Ascending aorta (tissue), 2 donors: Measurements from ENCODE around the gene CHRNA4. TPM values are rescaled to one million over a fixed set of nuclear protein-coding genes. Genes with fewer than 3 reads are reported as not detected.

ENCODE experiments used
- DNase-seq, 2 donors: peaks; one replicate each; pipeline ENCODE4 v3.0.0-alpha.2; 2019; ENCODE audit warnings: low spot score in 2 of 2
- H3K27ac ChIP-seq, 2 donors: fragments of 200-600 bp; sonication (generic); one replicate each; pipeline ENCODE4 v1.5.1; 2016 to 2017; ENCODE audit warnings: mild to moderate bottlenecking in 1 of 2
- H3K27me3 ChIP-seq: fragments of 200-600 bp; sonication (generic); one replicate; pipeline ENCODE4 v1.5.1; 2017
- H3K36me3 ChIP-seq, 2 donors: fragments of 200-600 bp; sonication (generic); one replicate each; pipeline ENCODE4 v1.5.1; 2016
- H3K4me1 ChIP-seq, 2 donors: fragments of 200-600 bp; sonication (generic); one replicate each; pipeline ENCODE4 v1.5.1; 2016 to 2017; ENCODE audit warnings: mild to moderate bottlenecking in 1 of 2
- H3K4me3 ChIP-seq, 2 donors: fragments of 200-600 bp; sonication (generic); one replicate each; pipeline ENCODE4 v1.5.1; 2016 to 2017; ENCODE audit warnings: mild to moderate bottlenecking in 1 of 2
- H3K9me3 ChIP-seq, 2 donors: fragments of 200-600 bp; sonication (generic); one replicate each; pipeline ENCODE4 v1.5.1; 2016
- intact Hi-C: fragments of 100-400 bp; cut with DNase I; formaldehyde crosslinking; loops from one replicate; pipeline ENCODE4 v1.15.1; 2023
- total RNA-seq: library from RNA; depleted of rRNA; stranded (reverse); fragments of >200 nt; gene quantifications from one replicate; pipeline ENCODE4 v1.1.0, GENCODE V29; 2016
- TF ChIP-seq, protein P1 (sequence below), 3 experiments: fragments of 200-600 bp in 2 of 3; fragments of 450-650 bp in 1 of 3; sonication (generic) in 2 of 3; IDR thresholded peaks; one replicate each; pipeline ENCODE4 v1.5.1; 2016 to 2019; ENCODE audit warnings: antibody characterized with exemption in 3 of 3, mild to moderate bottlenecking in 1 of 3, moderate library complexity in 1 of 3

CHRNA4 gene
- total RNA-seq, 1 donor from 2014 or later, result not detected

DNA sequence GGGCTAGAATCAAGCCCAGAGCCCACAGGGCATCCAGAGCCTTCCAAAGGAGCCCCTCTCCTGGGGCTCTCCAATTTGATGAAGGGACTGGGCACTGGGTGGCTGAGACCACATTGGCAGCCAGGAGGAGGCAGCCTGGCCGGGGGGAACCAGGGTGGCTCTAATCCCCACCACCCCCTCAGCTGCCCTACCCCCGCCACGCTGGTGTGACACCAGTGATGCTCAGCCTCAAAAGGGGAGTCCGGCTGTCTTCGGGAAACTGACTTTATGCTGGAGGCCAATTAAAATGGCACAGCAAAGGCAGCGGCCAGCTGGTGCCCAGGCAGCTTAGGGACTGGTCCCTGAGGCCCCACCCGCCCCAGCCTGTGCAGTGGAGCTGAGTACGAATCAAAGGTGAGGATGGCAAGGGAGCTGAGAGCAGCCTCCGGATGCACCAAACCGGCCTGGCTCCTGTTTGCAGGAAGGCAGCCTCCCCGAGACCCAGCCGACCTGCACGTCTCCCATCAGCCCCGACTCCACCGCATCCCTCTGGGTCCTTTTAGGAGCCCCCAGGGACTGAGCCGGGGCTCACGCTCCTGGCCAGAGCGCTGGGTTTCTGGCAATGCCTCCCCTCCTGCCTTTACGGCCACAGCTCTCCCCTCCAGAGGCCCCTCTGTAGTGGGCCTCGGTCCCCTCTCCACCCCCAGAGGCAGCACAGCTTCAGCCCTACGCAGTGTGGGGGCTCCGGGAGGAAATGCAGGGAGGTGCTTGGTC, 28.5 kb downstream of the CHRNA4 start:
- Histone ChIP-seq H3K9me3 (no peaks in the 10 kb centered on the region), H3K36me3 (no peaks in the 10 kb centered on the region), H3K4me3 (no peak overlapping the region), H3K27ac (no peak overlapping the region), H3K4me1 (no peaks in the 10 kb centered on the region), H3K27me3 (no peaks in the 10 kb centered on the region)
- intact Hi-C loops, result no loop called here
- no peak for DNase-seq
- TF ChIP-seq, protein P1, sequence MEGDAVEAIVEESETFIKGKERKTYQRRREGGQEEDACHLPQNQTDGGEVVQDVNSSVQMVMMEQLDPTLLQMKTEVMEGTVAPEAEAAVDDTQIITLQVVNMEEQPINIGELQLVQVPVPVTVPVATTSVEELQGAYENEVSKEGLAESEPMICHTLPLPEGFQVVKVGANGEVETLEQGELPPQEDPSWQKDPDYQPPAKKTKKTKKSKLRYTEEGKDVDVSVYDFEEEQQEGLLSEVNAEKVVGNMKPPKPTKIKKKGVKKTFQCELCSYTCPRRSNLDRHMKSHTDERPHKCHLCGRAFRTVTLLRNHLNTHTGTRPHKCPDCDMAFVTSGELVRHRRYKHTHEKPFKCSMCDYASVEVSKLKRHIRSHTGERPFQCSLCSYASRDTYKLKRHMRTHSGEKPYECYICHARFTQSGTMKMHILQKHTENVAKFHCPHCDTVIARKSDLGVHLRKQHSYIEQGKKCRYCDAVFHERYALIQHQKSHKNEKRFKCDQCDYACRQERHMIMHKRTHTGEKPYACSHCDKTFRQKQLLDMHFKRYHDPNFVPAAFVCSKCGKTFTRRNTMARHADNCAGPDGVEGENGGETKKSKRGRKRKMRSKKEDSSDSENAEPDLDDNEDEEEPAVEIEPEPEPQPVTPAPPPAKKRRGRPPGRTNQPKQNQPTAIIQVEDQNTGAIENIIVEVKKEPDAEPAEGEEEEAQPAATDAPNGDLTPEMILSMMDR (IDR thresholded peaks at IDR 0.05), result no peak

DNA sequence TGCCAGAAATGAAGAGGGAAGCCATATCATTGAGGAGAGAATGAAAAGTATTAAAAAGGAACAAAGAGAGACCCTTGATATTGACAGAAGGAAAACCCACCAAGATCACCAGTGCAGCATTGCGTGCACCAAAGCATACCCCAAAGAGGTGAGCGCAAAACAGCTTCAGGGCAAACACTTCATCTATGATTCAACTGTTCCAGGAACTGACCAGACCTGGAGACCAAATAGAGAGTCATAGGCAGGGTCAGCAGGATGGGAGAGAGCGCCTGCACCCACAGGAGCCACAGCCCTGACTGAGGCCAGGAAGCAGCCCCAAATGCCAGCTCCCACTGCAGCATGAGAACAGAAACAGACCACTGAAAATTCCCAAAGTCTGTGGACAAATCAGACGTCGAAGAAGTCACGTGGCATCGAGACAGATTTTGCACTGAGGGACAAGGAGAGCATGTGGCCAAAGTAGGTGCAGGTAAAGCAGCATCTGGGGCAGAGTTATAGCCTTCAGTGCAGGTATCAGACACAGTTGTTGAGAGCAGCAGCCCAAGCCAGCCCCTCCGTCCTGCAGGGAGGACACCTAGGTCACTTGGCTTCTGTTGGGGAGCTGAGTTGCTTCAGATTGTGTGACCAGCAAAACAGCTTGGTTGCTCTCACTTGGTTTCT, 29.3 kb downstream of the CHRNA4 start:
- H3K27ac ChIP-seq, result no peak overlapping the region
- H3K4me1 ChIP-seq, result no peaks in the 10 kb centered on the region
- TF ChIP-seq, protein P1 (IDR thresholded peaks at IDR 0.05), result no peak
- no peak overlapping the region for H3K4me3 ChIP-seq
- H3K9me3 ChIP-seq, result no peaks in the 10 kb centered on the region
- H3K27me3 ChIP-seq, result no peaks in the 10 kb centered on the region
- no peak for DNase-seq
- intact Hi-C loops, result no loop called here
- no peaks in the 10 kb centered on the region for H3K36me3 ChIP-seq

DNA sequence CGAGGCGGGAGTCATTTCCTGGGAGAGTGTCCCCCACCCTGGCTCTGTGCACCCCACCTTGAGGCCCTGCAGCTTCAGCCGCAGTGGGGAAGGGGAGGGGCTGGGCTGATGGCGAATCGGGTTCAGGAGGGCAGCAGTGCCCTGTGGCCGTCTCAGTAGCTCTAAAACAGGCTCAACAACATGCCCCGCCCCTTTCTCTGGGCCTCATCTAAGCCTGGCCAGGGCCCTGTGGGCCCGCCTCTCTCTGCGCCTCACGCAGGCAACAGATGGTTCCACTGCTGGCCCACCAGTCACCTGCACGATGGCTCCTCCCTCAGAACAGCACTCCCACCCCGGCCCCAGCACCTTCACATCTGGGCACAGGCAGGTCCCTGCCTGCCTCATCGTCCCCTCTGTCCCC, 30.2 kb downstream of the CHRNA4 start:
- Histone ChIP-seq H3K27ac (no peak overlapping the region), H3K36me3 (no peaks in the 10 kb centered on the region), H3K4me1 (no peaks in the 10 kb centered on the region), H3K27me3 (no peaks in the 10 kb centered on the region), H3K9me3 (no peaks in the 10 kb centered on the region), H3K4me3 (no peak overlapping the region)
- DNase-seq, result no peak
- TF ChIP-seq, protein P1 (IDR thresholded peaks at IDR 0.05), result no peak
- intact Hi-C loops, result no loop called here

DNA sequence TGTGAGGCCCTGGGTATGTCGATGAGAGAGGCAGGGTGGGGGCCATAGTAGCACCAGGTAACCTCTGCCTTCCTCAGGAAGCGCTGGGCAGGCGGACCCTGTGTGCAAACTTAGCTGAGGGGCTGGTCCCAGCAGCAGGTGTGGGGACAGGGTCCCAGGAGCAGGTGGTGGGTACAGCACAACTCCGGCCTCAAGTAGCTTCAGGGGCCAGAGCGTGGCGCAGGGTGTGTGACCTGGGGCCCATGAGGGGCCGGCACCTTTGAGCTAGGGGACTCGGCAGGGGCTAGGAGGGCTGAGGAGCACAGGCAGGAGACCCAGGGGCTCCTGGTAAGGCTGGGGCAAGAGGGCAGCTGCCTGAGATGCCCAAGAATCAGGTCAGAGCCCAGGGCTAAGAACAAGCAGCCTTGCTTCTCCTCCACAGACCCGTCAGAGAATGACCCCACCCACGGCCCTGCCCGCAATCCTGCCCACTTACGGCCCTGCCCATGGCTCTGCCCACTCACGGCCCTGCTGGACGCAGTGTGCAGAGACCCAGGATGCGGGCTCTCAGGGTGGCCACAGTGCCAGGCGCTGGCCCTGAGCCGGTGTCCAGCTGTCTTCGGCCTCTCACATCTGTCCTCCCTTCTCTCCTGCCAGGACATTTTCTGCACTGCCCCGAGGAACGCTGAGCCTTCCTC, 30.9 kb downstream of the CHRNA4 start:
- Histone ChIP-seq H3K9me3 (no peaks in the 10 kb centered on the region), H3K36me3 (no peaks in the 10 kb centered on the region), H3K27me3 (no peaks in the 10 kb centered on the region), H3K4me3 (no peak overlapping the region), H3K27ac (no peak overlapping the region), H3K4me1 (no peaks in the 10 kb centered on the region)
- DNase-seq, result no peak
- TF ChIP-seq, protein P1 (IDR thresholded peaks at IDR 0.05), result no peak
- intact Hi-C loops, result no loop called here

DNA sequence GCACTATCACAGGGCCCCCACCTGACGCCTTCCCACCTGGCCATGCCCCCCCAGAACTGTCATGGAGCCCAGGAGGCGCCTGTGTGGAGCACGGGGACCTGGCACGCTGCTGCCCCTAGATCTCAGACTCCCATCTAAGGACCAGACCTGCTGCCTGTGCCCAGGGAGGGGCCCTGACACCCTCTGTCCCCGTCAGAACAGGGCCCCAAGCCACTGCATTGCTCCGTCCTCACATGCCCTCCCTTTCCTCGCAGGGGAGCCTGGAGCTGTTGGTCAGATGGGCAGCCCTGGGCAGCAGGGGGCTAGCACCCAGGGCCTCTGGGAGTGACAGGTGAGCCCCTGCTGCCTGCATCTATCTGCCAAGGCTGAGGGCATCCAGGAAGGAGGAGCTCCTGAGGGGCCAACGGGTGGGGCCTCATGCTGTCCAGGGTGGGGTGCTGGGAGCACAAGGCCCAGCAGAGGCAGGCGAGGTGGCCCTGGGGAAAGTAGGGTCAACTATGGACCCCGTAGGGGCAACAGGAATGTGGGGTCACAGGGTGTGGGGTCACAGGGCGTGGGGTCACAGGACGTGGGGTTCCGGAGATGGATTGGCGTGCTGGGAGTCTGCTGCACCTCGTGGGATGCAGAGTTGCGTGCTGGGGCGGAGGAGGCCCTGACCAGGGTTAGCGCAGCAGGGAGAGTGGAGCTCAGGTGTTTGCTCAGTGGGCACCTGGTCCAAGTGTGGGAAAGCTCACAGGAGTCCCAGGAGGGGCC, 31.6 kb downstream of the CHRNA4 start:
- H3K27me3 ChIP-seq, result no peaks in the 10 kb centered on the region
- H3K9me3 ChIP-seq, result no peaks in the 10 kb centered on the region
- no peak overlapping the region for H3K4me3 ChIP-seq
- intact Hi-C loops, result no loop called here
- H3K27ac ChIP-seq, result no peak overlapping the region
- TF ChIP-seq, protein P1 (IDR thresholded peaks at IDR 0.05), result no peak
- no peaks in the 10 kb centered on the region for H3K36me3 ChIP-seq
- DNase-seq, result no peak
- H3K4me1 ChIP-seq, result no peaks in the 10 kb centered on the region
